Lower lobe of right lung (tissue), 2 donors: ENCODE data around the gene GRM8. TPM values are rescaled to one million over a fixed set of nuclear protein-coding genes. Genes with fewer than 3 reads are reported as not detected.

Source experiments
- ATAC-seq, 2 donors: fragments of 200-7000 bp; cut with Tn5 transposase; one replicate each; pipeline ENCODE4 v1.9.1; 2020 to 2022; ENCODE audit warnings: mild to moderate bottlenecking in 2 of 2, moderate library complexity in 2 of 2
- DNase-seq: peaks from one replicate; pipeline ENCODE4 v3.0.0-alpha.2; 2020
- H3K27ac ChIP-seq: fragments of 200-600 bp; one replicate; pipeline ENCODE4 v1.8.0; 2022
- H3K27me3 ChIP-seq: fragments of 200-600 bp; one replicate; pipeline ENCODE4 v1.8.0; 2022; ENCODE audit warnings: low read depth
- H3K36me3 ChIP-seq: fragments of 200-600 bp; one replicate; pipeline ENCODE4 v1.8.0; 2022; ENCODE audit warnings: mild to moderate bottlenecking
- H3K4me1 ChIP-seq: fragments of 200-600 bp; one replicate; pipeline ENCODE4 v1.8.0; 2022
- H3K4me3 ChIP-seq: fragments of 200-600 bp; one replicate; pipeline ENCODE4 v1.8.0; 2022; ENCODE audit warnings: mild to moderate bottlenecking
- H3K9me3 ChIP-seq: fragments of 200-600 bp; one replicate; pipeline ENCODE4 v1.8.0; 2022
- CTCF ChIP-seq: fragments of 200-600 bp; IDR thresholded peaks from one replicate; pipeline ENCODE4 v1.8.0; 2022; ENCODE audit warnings: antibody characterized with exemption, mild to moderate bottlenecking
- intact Hi-C: fragments of 100-400 bp; cut with DNase I; formaldehyde crosslinking; loops from one replicate; pipeline ENCODE4 v1.11.0; 2022
- total RNA-seq: library from RNA; stranded (reverse); fragmentation: NEBNext Ultra II Directional; extraction: Animal tissue kit (Norgen Biotek cat#: 25700); gene quantifications from one replicate; pipeline ENCODE4 v1.2.1, GENCODE V29; 2021
- donor health status: DM: no; HTN: yes; CAD: no; lungs with severe emphysema.

GRM8 gene
- total RNA-seq, 1 donor from 2014 or later, result not detected

GRCh38 chr7:127081539-127081938 lies 171.2 kb downstream of the GRM8 start:
- no peaks in the 10 kb centered on the region for H3K36me3 ChIP-seq
- DNase-seq (no peak), ATAC-seq (no peak)
- H3K4me3 ChIP-seq, result no peak overlapping the region
- TF ChIP-seq CTCF, result no peak
- intact Hi-C loops, result no loop called here
- H3K27me3 ChIP-seq, result no peaks in the 10 kb centered on the region
- no peaks in the 10 kb centered on the region for H3K4me1 ChIP-seq
- H3K9me3 ChIP-seq, result no peaks in the 10 kb centered on the region
- H3K27ac ChIP-seq, result no peak overlapping the region

GRCh38 chr7:127080576-127080975 lies 172.2 kb downstream of the GRM8 start:
- ATAC-seq, result no peak
- TF ChIP-seq CTCF, result no peak
- Histone ChIP-seq H3K36me3 (no peaks in the 10 kb centered on the region), H3K27me3 (no peaks in the 10 kb centered on the region), H3K27ac (no peak overlapping the region), H3K4me3 (no peak overlapping the region), H3K4me1 (no peaks in the 10 kb centered on the region), H3K9me3 (no peaks in the 10 kb centered on the region)
- intact Hi-C loops, result no loop called here
- no peak for DNase-seq

GRCh38 chr7:127066974-127067373 lies 185.8 kb downstream of the GRM8 start:
- intact Hi-C loops, result no loop called here
- Histone ChIP-seq H3K36me3 (no peaks in the 10 kb centered on the region), H3K9me3 (peaks cover 19% of the 10 kb centered on the region), H3K4me3 (no peak overlapping the region), H3K27me3 (no peaks in the 10 kb centered on the region), H3K4me1 (no peaks in the 10 kb centered on the region), H3K27ac (no peak overlapping the region)
- ATAC-seq (no peak), DNase-seq (no peak)
- no peak for TF ChIP-seq CTCF

- no peaks in the 10 kb centered on the region for H3K4me1 ChIP-seq
- ATAC-seq (no peak), DNase-seq (no peak)
- peaks cover 14% of the 10 kb centered on the region for H3K9me3 ChIP-seq
- H3K27me3 ChIP-seq, result no peaks in the 10 kb centered on the region
- no peak for TF ChIP-seq CTCF
- H3K4me3 ChIP-seq, result no peak overlapping the region
- no peaks in the 10 kb centered on the region for H3K36me3 ChIP-seq
- intact Hi-C loops, result no loop called here
- no peak overlapping the region for H3K27ac ChIP-seq
These were observed 193.3 kb downstream of the GRM8 start for GRCh38 chr7:127059475-127059874.

- H3K4me3 ChIP-seq, result no peak overlapping the region
- no peak overlapping the region for H3K27ac ChIP-seq
- ATAC-seq (no peak), DNase-seq (no peak)
- H3K27me3 ChIP-seq, result no peaks in the 10 kb centered on the region
- no peaks in the 10 kb centered on the region for H3K36me3 ChIP-seq
- H3K9me3 ChIP-seq, result peaks cover 1% of the 10 kb centered on the region
- no peaks in the 10 kb centered on the region for H3K4me1 ChIP-seq
- no peak for TF ChIP-seq CTCF
- intact Hi-C loops, result no loop called here
These were observed 194.8 kb downstream of the GRM8 start for GRCh38 chr7:127057918-127058317.

GRCh38 chr7:127056202-127056601 lies 196.5 kb downstream of the GRM8 start:
- no peak overlapping the region for H3K27ac ChIP-seq
- no peak overlapping the region for H3K4me3 ChIP-seq
- ATAC-seq (no peak), DNase-seq (no peak)
- intact Hi-C loops, result no loop called here
- no peaks in the 10 kb centered on the region for H3K4me1 ChIP-seq
- H3K27me3 ChIP-seq, result no peaks in the 10 kb centered on the region
- TF ChIP-seq CTCF, result no peak
- H3K36me3 ChIP-seq, result no peaks in the 10 kb centered on the region
- no peaks in the 10 kb centered on the region for H3K9me3 ChIP-seq
